H1 (cell line): ENCODE data around the gene PODN. TPM values are rescaled to one million over a fixed set of nuclear protein-coding genes. Genes with fewer than 3 reads are reported as not detected.

Experiments
- CTCF ChIA-PET: fragments of 300-600 bp; sonication (Branson Sonifier 250); formaldehyde crosslinking; loops from one replicate; lab custom pipeline; 2021; ENCODE audit not compliant: partially characterized antibody; lab: Charles Lee
- POLR2A ChIA-PET: fragments of 300-600 bp; sonication (Branson Sonifier 250); formaldehyde crosslinking; loops from one replicate; lab custom pipeline; 2021; ENCODE audit warnings: inconsistent platforms; ENCODE audit not compliant: partially characterized antibody; lab: Charles Lee
- DNase-seq, 2 experiments: peaks; one replicate each; pipeline versions ENCODE4 v3.0.0 to v3.0.0-alpha.2; 2010 to 2022; ENCODE audit warnings: low spot score in 2 of 2, low read depth in 1 of 2, mixed read lengths in 1 of 2
- FAIRE-seq: peaks from 2 replicates; lab custom pipeline; 2011; peaks lifted over from hg19 to GRCh38; lab: Jason Lieb, UNC
- H2AFZ ChIP-seq: 2 replicates; pipeline ENCODE4 v1.8.1; 2012; ENCODE audit warnings: low read length, inconsistent platforms
- H2AK5ac ChIP-seq: 2 replicates; pipeline ENCODE4 v1.6.1; 2013; ENCODE audit warnings: low read depth, low read length
- H2BK120ac ChIP-seq: replicated peaks from 2 replicates; pipeline ENCODE3; 2013; ENCODE audit warnings: low read depth, low read length, inconsistent platforms
- H2BK12ac ChIP-seq: 2 replicates; pipeline ENCODE4 v1.6.1; 2013; ENCODE audit warnings: low read depth, low read length
- H2BK15ac ChIP-seq: 2 replicates; pipeline ENCODE4 v1.6.1; 2013; ENCODE audit warnings: low read length
- H2BK20ac ChIP-seq: 2 replicates; pipeline ENCODE4 v1.6.1; 2013; ENCODE audit warnings: low read length
- H2BK5ac ChIP-seq: 2 replicates; pipeline ENCODE4 v1.6.1; 2013; ENCODE audit warnings: low read depth, low read length
- H3K14ac ChIP-seq: 2 replicates; pipeline ENCODE4 v1.6.1; 2013; ENCODE audit warnings: inconsistent platforms; ENCODE audit not compliant: insufficient read length
- H3K18ac ChIP-seq: 2 replicates; pipeline ENCODE4 v1.6.1; 2013; ENCODE audit warnings: low read length; ENCODE audit errors: extremely low read depth
- H3K23ac ChIP-seq: 2 replicates; pipeline ENCODE4 v1.6.1; 2013; ENCODE audit warnings: inconsistent platforms; ENCODE audit not compliant: insufficient read length
- H3K23me2 ChIP-seq: 2 replicates; pipeline ENCODE4 v1.6.1; 2013; ENCODE audit warnings: low read depth, low read length
- H3K27ac ChIP-seq: 2 replicates; pipeline ENCODE4 v1.6.1; 2011; ENCODE audit warnings: low read depth, low read length, inconsistent platforms
- H3K27me3 ChIP-seq, 4 experiments: replicated peaks in 1 of 4; 1 replicate in 1 of 4; 2 replicates in 3 of 4; pipeline versions ENCODE4 v1.6.1 to v1.8.1; 2011 to 2013; ENCODE audit warnings: low read length in 3 of 4, mild to moderate bottlenecking in 3 of 4, inconsistent platforms in 2 of 4, mixed read lengths in 2 of 4, moderate library complexity in 1 of 4; ENCODE audit not compliant: control insufficient read depth in 3 of 4, insufficient read depth in 3 of 4; ENCODE audit errors: extremely low read depth in 1 of 4
- H3K36me3 ChIP-seq, 4 experiments: 2 replicates each; pipeline versions ENCODE4 v1.6.1 to v1.8.1; 2011 to 2013; ENCODE audit warnings: mild to moderate bottlenecking in 4 of 4, low read length in 3 of 4, moderate library complexity in 2 of 4, control low read depth in 1 of 4, inconsistent platforms in 1 of 4; ENCODE audit not compliant: insufficient read depth in 4 of 4, control insufficient read depth in 2 of 4
- H3K4ac ChIP-seq: replicated peaks from 2 replicates; pipeline ENCODE3; 2013; ENCODE audit warnings: low read length, low read depth, mixed read lengths, inconsistent platforms; ENCODE audit not compliant: insufficient read length
- H3K4me1 ChIP-seq, 4 experiments: replicated peaks in 1 of 4; 1 replicate in 1 of 4; 2 replicates in 3 of 4; pipeline versions ENCODE4 v1.6.1 to v1.8.1; 2011 to 2013; ENCODE audit warnings: low read length in 3 of 4, inconsistent platforms in 2 of 4, mixed read lengths in 1 of 4; ENCODE audit not compliant: insufficient read depth in 4 of 4, control insufficient read depth in 3 of 4
- H3K4me2 ChIP-seq, 2 experiments: 2 replicates each; pipeline versions ENCODE4 v1.6.1 to v1.8.1; 2011 to 2013; ENCODE audit warnings: low read depth in 2 of 2, low read length in 2 of 2, control low read depth in 1 of 2, inconsistent platforms in 1 of 2, mild to moderate bottlenecking in 1 of 2; ENCODE audit not compliant: insufficient read depth in 1 of 2
- H3K4me3 ChIP-seq, 4 experiments: fragments of 200-600, 300-600 bp in 1 of 4; sonication (generic), shearing (Covaris generic), sonication (Bioruptor Twin) in 1 of 4; 2 replicates each; pipeline versions ENCODE4 v1.5.1 to v1.8.1; 2011 to 2016; ENCODE audit warnings: low read length in 4 of 4, low read depth in 3 of 4, control low read depth in 2 of 4, inconsistent platforms in 2 of 4, mild to moderate bottlenecking in 2 of 4, mixed read lengths in 1 of 4, moderate library complexity in 1 of 4; ENCODE audit not compliant: insufficient read depth in 2 of 4; ENCODE audit errors: extremely low read depth in 1 of 4
- H3K56ac ChIP-seq: replicated peaks from 2 replicates; pipeline ENCODE3; 2013; ENCODE audit warnings: low read depth, mild to moderate bottlenecking, mixed read lengths, low read length, inconsistent platforms; ENCODE audit not compliant: insufficient read length
- H3K79me1 ChIP-seq: 2 replicates; pipeline ENCODE4 v1.6.1; 2013; ENCODE audit warnings: low read depth, low read length, control low read depth
- H3K79me2 ChIP-seq, 2 experiments: 2 replicates each; pipeline versions ENCODE4 v1.6.1 to v1.8.1; 2012 to 2013; ENCODE audit warnings: low read length in 2 of 2, mild to moderate bottlenecking in 2 of 2, inconsistent platforms in 1 of 2; ENCODE audit not compliant: insufficient read depth in 2 of 2, control insufficient read depth in 1 of 2
- H3K9ac ChIP-seq, 4 experiments: replicated peaks in 1 of 4; 1 replicate in 1 of 4; 2 replicates in 3 of 4; pipeline versions ENCODE4 v1.6.1 to v1.8.1; 2011 to 2013; ENCODE audit warnings: low read depth in 3 of 4, low read length in 3 of 4, control low read depth in 2 of 4, mild to moderate bottlenecking in 2 of 4, moderate library complexity in 2 of 4, inconsistent platforms in 1 of 4; ENCODE audit errors: extremely low read depth in 1 of 4
- H3K9me3 ChIP-seq, 2 experiments: 2 replicates each; pipeline versions ENCODE4 v1.6.1 to v1.8.1; 2012 to 2013; ENCODE audit warnings: mild to moderate bottlenecking in 2 of 2, moderate library complexity in 2 of 2, control low read depth in 1 of 2, inconsistent platforms in 1 of 2, low read depth in 1 of 2, low read length in 1 of 2, mixed read lengths in 1 of 2; ENCODE audit not compliant: insufficient read depth in 2 of 2
- H4K20me1 ChIP-seq, 2 experiments: replicated peaks in 1 of 2; 2 replicates each; pipeline versions ENCODE3 to v1.8.1; 2011 to 2013; ENCODE audit warnings: inconsistent platforms in 2 of 2, low read length in 2 of 2, mild to moderate bottlenecking in 1 of 2; ENCODE audit not compliant: insufficient read depth in 2 of 2, control insufficient read depth in 1 of 2
- H4K5ac ChIP-seq: 2 replicates; pipeline ENCODE4 v1.6.1; 2013; ENCODE audit warnings: low read length, low read depth, mixed read lengths, inconsistent platforms; ENCODE audit not compliant: insufficient read length
- H4K8ac ChIP-seq: 2 replicates; pipeline ENCODE4 v1.8.0; 2013; ENCODE audit warnings: mild to moderate bottlenecking, moderate library complexity, low read length, inconsistent platforms; ENCODE audit not compliant: insufficient read depth; ENCODE audit errors: extremely low read depth
- H4K91ac ChIP-seq: replicated peaks from 2 replicates; pipeline ENCODE3; 2013; ENCODE audit warnings: low read length, mixed read lengths, inconsistent platforms; ENCODE audit not compliant: insufficient read length
- KDM4A ChIP-seq: IDR thresholded peaks from one replicate; pipeline ENCODE4 v1.7.1; 2012; ENCODE audit warnings: low read depth, mild to moderate bottlenecking, moderate library complexity, low read length, inconsistent platforms; ENCODE audit not compliant: severe bottlenecking
- RAD21 ChIP-seq, 2 experiments: IDR thresholded peaks in 1 of 2; conservative IDR thresholded peaks in 1 of 2; 2 replicates each; pipeline ENCODE4 v1.6.1; 2011; ENCODE audit warnings: low read depth in 2 of 2, low read length in 2 of 2, improper control_type of control experiment in 1 of 2, inconsistent platforms in 1 of 2, mild to moderate bottlenecking in 1 of 2, moderate library complexity in 1 of 2
- WGBS, 2 experiments: shearing (Covaris generic) in 1 of 2; methylation state at CpG; one replicate each; pipeline versions ENCODE4 v1.1.6 to v1.1.7; 2013 to 2015; ENCODE audit warnings: low lambda C conversion rate in 2 of 2, mixed read lengths in 2 of 2, inconsistent platforms in 1 of 2, low coverage in 1 of 2, missing lambda C conversion rate in 1 of 2; ENCODE audit not compliant: insufficient replicate concordance in 2 of 2, insufficient coverage in 1 of 2, insufficient read length in 1 of 2; ENCODE audit errors: extremely low coverage in 1 of 2, missing lambda C conversion rate in 1 of 2; 5-methylcytosine and 5-hydroxymethylcytosine counted together
- polyA plus RNA-seq, 7 experiments: library from polyadenylated mRNA; depleted of rRNA in 3 of 7; stranded (reverse) in 5 of 7; unstranded in 2 of 7; fragments of >200 nt in 5 of 7; fragments of 200-250 nt in 2 of 7; gene quantifications; 1 replicate in 5 of 7; 2 replicates in 1 of 7; 4 replicates in 1 of 7; pipeline versions ENCODE4 v1.2.1 to v1.2.3, GENCODE V29; 2011 to 2013; ENCODE audit warnings: missing spikeins in 2 of 7, mixed read lengths in 2 of 7
- total RNA-seq: library from RNA; stranded (reverse); fragmentation: NEBNext Ultra II Directional; extraction: Animal tissue kit (Norgen Biotek cat#: 25700); gene quantifications from 2 replicates; pipeline ENCODE4 v1.2.1, GENCODE V29; 2021
- TF ChIP-seq, protein P1 (sequence below), 3 experiments: IDR thresholded peaks; 1 replicate in 2 of 3; 2 replicates in 1 of 3; pipeline versions ENCODE4 v1.5.1 to v1.6.1; 2011; ENCODE audit warnings: low read length in 3 of 3, mild to moderate bottlenecking in 3 of 3, inconsistent platforms in 2 of 3, low read depth in 1 of 3, moderate library complexity in 1 of 3; ENCODE audit not compliant: insufficient read depth in 1 of 3; ENCODE audit errors: control extremely low read depth in 1 of 3

Gene PODN
- total and polyA plus RNA-seq, 2 of the 8 experiments (the other 6 are each of a cell fraction or from before 2014, with no cell fraction given) = 0.11 to 0.17 TPM

DNA sequence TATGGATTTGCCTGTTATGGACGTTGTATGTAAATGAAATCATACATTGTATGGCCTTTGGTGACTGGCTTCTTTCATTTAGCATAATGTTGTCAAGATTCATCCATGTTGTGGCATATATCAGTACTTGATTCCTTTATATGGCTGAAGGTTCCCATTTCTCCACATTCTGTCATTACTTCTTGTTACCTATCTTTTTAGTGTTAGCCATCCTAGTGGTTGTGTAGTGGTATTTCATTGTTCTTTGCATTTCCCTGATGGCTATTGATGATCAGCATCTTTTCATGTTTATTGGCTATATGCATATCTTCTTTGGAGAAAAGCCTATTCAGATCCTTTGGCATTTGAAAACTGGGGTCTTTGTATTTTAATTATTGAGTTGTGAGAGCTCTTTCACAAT lies 39.8 kb upstream of the PODN start:
- no peak overlapping the region for H2AFZ ChIP-seq
- H2AK5ac ChIP-seq = no peak overlapping the region
- 100% methylated on average over 1 of the region's 1 CpG; no CpG with 5 or more reads in 1 of the 2 experiments for WGBS, 2 experiments
- H3K36me3 ChIP-seq = no peaks in the 10 kb centered on the region
- CTCF ChIA-PET = interaction anchor here (0.7 kb wide), 1 partner anchor 13 kb away, joined by 3 read pairs; no protein-coding TSS in a partner anchor
- TF ChIP-seq KDM4A = no peak
- TF ChIP-seq RAD21 (IDR thresholded peaks at IDR 0.05 in 1 of 2, conservative IDR thresholded peaks at IDR 0.05 in 1 of 2; ENCODE audit: low read depth in 2 of 2, low read length in 2 of 2) = no peak
- TF ChIP-seq, protein P1, sequence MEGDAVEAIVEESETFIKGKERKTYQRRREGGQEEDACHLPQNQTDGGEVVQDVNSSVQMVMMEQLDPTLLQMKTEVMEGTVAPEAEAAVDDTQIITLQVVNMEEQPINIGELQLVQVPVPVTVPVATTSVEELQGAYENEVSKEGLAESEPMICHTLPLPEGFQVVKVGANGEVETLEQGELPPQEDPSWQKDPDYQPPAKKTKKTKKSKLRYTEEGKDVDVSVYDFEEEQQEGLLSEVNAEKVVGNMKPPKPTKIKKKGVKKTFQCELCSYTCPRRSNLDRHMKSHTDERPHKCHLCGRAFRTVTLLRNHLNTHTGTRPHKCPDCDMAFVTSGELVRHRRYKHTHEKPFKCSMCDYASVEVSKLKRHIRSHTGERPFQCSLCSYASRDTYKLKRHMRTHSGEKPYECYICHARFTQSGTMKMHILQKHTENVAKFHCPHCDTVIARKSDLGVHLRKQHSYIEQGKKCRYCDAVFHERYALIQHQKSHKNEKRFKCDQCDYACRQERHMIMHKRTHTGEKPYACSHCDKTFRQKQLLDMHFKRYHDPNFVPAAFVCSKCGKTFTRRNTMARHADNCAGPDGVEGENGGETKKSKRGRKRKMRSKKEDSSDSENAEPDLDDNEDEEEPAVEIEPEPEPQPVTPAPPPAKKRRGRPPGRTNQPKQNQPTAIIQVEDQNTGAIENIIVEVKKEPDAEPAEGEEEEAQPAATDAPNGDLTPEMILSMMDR (IDR thresholded peaks at IDR 0.05; ENCODE audit: control extremely low read depth in 1 of 3, insufficient read depth in 1 of 3, low read depth in 1 of 3, low read length in 3 of 3) = peak in 1 of 3 experiments; percentile 14; a peak in 1 of 4 replicates
- TF ChIP-seq, all 59 proteins: peak for 1
- Histone ChIP-seq H3K79me1 (no peaks in the 10 kb centered on the region), H3K4me3 (no peak overlapping the region), H3K27me3 (no peaks in the 10 kb centered on the region), H2BK15ac (no peak overlapping the region), H3K9me3 (no peaks in the 10 kb centered on the region), H3K4me1 (no peaks in the 10 kb centered on the region), H3K27ac (no peak overlapping the region), H3K23ac (no peak overlapping the region), H2BK5ac (no peak overlapping the region), H3K23me2 (no peaks in the 10 kb centered on the region), H2BK20ac (no peak overlapping the region), H3K18ac (no peak overlapping the region), H3K56ac (no peak overlapping the region), H2BK120ac (no peak overlapping the region), H3K4ac (no peak overlapping the region), H3K79me2 (no peaks in the 10 kb centered on the region), H3K14ac (no peak overlapping the region), H4K20me1 (no peaks in the 10 kb centered on the region), H4K5ac (no peak overlapping the region), H3K9ac (no peak overlapping the region), H2BK12ac (no peak overlapping the region), H4K91ac (no peak overlapping the region), H4K8ac (no peak overlapping the region), H3K4me2 (no peak overlapping the region)
- DNase-seq (no peak), FAIRE-seq (no peak)
- POLR2A ChIA-PET = no interaction called here
